Fibroblast of skin of abdomen (primary cell): ENCODE measurements around the gene ACP5.

Experiments
- DNase-seq: peaks from one replicate; pipeline ENCODE4 v3.0.0-alpha.2; 2013

ACP5 gene

DNA sequence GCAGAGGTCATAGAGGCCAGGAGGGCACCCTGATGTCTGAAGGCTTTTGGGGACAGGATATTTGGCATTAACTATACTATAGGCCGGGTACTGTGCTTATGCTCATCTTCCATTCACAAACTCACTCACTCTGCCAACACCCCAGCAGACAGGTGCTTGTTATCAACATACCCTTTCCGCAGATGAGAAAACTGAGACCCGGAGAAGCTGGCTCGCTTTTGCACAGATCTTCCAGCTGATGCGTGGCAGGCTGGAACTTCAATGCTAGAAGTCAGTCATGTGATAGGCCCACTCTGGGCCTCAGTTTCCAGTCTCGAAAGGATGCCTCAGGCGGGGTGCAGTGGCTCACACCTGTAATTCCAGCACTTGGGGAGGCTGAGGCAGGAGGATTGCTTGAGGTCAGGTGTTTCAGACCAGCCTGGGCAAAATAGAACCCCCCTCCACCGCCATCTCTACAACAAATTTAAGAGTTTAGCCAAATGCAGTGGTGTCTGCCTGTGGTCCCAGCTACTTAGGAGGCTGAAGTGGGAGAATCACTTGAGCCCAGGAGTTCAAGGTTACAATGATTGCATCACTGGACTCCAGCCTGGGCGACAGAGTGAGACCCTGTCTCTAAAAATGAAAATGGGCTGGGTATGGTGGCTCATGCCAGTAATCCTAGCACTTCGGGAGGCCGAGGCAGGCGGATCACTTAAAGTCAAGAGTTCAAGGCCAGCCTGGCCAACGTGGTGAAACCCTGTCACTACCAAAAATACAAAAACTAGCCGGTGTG lies 29.3 kb downstream of the ACP5 start:
- no peak for DNase-seq

DNA sequence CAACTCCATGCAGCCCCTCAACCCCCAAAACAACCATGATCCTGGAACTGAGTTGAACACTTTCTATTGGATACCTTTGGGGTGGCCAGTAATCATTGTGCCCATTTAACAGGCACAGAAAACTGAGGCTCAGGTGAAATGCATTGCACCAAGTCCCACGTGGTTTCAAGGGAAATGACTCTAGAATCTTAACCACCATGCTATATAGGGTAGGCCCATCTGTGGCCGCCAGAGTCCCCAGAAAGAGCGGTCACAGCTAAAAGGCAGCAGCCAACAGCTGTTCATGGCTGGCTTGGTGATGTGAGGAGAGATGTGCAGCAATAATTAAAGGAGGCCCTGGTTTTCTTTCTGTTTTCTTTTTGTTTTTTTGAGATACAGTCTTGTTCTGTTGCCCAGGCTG lies 36.2 kb downstream of the ACP5 start:
- no peak for DNase-seq

DNA sequence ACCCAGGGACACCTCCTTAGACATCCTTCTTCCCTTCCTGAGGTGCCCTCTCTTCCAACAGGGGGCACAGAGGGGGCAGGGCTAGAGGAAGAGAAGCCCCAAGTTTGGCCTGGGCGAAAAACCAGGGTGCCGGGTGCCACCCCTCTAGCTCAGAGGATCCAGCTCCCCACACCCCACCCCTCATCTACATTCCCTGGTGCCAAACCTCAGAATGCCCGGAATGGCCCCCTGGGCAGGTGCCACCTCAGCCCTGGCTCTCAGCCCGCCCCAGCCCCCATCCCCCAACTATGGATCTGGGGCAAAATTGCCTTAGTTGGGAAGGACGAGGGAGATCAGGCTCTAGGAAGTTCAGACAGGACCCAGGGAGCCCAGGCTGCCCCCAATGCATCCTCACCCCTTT lies 36.8 kb downstream of the ACP5 start:
- DNase-seq: no peak

DNA sequence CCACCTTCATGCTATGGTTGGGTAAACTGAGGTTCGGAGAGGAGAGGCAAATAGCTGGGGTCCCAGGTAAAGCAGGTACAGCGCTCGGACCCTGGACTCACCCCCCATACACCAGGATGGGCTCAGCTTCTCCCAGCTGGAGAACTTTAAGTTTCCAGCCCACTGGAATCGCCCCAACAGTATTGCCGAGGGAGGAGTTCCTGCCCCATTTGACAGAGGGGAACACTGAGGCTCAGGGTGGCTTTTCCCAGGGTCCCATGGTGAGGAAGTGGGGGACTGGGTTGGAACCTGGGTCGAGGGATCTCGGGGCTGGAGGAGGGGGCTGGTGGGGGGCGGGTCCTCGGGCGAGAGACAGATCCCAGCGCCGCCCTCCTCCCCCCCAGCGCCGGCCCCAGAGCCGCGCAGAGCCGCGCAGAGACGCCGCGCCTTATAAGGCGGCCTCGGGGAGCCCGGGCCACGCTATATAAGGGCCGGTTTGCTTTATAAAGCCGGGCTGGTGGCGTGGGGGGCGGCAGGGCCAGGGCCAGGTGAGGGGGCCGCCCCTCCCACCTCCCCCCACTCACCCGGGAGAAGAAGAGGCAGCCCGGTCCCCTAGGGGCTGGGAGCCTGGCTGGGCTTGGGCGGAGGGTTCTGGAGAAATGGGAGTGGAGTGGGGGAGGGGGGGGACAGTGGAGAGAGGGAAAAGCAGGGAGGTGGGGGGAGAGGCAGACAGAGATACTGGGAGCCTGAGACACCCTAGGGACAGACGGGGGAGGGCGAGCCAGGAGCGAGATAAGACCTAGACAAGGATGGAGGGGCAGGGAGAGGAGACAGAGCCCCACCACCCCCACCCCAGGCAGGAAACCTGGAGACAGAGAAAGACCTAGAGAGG lies 37.7 kb downstream of the ACP5 start:
- peak; percentile 76 for DNase-seq

- peak; percentile 94 for DNase-seq
Observed at GRCh38 chr19:11538232-11539036, 39.0 kb downstream of the ACP5 start, which contains the start of gene CNN1. Gene CNN1 (plus strand): TSS chr19:11538851. CDS start chr19:11538928, 77 bp downstream.

DNA sequence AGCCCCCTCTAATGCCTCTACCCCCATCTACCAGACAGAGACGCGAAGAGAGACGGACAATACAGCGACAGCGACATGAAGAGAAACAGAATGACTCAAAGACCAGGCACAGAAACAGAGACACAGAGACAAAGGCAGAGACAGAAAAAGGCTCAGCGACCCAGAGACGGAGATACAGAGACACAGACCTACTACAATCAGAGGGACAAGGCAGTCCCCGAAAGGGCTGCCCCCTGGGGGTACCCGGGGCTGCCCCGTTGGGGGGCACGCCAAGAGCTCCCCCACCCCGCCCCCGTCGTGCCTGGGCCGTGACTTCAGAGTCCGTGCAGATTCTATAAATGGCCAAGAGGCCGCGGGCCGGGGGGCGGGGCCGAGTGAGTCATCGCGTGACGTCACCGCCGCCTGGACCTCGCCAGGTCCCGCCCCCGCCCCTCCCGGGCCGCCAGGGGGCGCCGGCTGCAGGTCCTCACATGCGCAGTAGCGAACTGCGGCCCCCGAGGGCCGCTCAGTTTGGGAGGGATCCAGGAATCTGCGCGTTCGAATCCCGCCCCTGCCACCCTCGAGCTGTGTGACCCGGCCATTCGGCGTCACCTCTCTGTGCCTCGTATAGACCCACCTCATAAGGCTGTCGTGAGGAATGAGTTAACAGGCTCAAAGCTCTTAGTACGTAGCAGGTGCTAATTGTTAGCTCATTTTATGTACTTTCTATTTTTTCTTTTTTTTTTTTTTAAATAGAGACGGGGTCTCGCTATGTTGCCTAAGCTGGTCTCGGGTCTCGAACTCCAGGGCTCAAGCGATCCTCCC lies 41.5 kb downstream of the ACP5 start:
- DNase-seq: peak; percentile 89

GRCh38 chr19:11534948-11535347 lies 42.5 kb downstream of the ACP5 start:
- DNase-seq: no peak

GRCh38 chr19:11534538-11534937 lies 42.9 kb downstream of the ACP5 start:
- DNase-seq: no peak

DNA sequence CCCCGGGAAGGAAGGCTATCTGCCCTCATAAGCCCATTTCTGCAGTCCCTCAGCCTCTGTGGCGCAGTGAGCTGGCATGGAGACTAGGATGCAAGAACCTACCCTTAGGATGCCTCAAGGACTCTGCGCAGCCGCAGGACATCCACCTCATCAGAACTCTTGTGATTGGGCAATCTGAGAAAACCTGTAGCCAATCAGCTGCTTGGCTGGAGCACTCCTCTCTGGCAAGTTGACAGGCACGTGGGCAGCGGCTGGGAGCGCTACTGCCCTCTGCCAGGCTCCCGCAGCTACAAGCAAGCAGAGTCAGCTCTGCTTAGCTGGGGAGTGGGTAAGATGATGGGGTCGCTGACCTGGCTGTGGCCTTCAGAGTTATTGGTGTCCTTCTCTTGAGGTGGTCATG lies 47.0 kb downstream of the ACP5 start:
- DNase-seq: peak; percentile 76

GRCh38 chr19:11528551-11529341 lies 48.7 kb downstream of the ACP5 start, which contains the start of gene ECSIT:
Gene ECSIT (minus strand): TSS chr19:11529134. CDS start chr19:11519170, 9,964 bp downstream.
- peak; percentile 99 for DNase-seq
